ENCODE results near the gene GPR17.

Gene GPR17

DNA sequence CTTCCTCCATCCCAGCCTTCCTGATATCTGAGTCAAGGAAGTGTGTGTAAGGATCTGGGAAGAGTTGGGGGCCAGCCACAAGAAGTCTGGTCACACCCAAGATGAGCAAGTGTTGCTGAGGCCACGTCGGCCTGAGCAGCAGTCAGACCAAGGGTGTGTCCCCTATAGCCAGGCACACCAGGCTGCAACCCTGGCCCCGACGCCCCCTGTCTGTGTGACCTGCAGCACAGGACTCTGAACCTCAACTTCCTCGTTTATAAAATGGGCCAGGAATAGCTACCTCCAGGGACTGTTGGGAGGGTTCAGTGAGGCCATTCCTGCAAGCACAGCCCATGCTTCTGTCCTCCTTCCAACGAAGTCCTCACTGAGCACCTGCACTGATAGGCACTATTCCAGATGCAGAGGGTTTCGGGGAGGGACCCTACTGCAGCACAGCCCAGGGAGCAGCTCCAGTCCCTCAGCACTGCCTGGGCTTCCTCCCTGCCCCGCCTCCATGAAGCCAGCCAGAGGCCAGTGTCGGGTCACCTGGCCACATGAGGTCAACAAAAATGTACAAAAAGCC lies 16.1 kb downstream of the GPR17 start:
- Histone ChIP-seq H3K27ac (peak overlapping the region in 1 of 21 experiments; percentile 81), H3K4me3 (no peak overlapping the region)

DNA sequence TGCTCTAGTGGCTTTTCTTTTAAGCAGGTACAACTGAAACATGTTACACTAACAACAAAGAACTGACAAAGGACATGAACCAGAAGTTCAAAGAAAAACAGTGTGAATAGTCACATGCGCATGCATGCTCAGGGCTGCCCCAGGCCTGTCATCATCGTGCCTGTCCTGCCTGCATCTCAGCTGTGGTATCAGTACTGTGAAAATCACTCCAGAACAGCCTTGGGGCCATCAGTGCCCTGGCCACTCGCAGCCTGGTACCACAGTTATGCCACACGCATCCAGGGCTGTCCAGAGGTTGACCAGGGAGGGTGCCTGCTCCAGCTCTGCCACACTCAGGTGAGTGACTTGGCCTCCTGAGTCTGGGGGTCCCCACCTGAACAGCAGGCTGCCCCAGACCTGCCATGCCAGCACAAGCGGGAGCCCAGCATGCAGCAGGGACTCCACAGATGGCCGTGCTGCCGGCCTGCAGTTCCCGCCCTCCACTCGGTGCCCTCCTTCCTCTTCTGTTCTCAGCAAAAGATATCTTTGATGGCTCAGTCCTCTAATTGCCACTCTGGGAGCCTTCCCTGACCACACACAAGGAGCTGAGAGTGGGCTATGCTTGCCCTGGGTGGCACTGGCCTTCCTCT lies 17.1 kb downstream of the GPR17 start:
- Histone ChIP-seq H3K4me3 (no peak overlapping the region), H3K27ac (peak overlapping the region in 2 of 21 experiments; percentile 65 to 83)

DNA sequence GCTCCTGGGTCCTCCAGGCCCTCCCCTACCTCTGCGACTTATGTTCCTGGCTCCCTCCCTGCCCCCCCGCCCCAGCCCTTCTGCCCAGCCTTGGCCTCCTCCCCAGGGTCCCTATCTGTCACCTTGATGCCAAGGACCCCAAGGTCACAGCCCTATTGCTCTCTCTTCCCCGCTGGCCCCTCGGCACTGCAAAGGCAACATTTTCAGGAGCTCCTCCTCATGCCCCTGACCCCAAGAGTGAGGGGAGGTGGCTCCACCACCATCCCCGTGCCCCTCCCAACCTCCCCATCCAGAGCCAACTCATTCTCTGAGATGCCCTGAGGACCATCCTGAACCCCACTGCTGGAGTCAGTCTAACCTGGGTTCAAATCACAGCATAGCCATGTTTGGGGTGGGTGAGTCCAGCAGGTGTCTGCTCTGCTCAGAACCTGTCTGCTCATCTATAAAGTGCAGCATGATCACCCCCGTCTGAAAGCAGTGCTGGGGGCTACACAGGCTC lies 17.7 kb downstream of the GPR17 start:
- peak overlapping the region in 1 of 7 experiments; percentile 38 for H3K4me3 ChIP-seq
- peak overlapping the region in 6 of 21 experiments; percentile 7 to 83 (median 55) for H3K27ac ChIP-seq

DNA sequence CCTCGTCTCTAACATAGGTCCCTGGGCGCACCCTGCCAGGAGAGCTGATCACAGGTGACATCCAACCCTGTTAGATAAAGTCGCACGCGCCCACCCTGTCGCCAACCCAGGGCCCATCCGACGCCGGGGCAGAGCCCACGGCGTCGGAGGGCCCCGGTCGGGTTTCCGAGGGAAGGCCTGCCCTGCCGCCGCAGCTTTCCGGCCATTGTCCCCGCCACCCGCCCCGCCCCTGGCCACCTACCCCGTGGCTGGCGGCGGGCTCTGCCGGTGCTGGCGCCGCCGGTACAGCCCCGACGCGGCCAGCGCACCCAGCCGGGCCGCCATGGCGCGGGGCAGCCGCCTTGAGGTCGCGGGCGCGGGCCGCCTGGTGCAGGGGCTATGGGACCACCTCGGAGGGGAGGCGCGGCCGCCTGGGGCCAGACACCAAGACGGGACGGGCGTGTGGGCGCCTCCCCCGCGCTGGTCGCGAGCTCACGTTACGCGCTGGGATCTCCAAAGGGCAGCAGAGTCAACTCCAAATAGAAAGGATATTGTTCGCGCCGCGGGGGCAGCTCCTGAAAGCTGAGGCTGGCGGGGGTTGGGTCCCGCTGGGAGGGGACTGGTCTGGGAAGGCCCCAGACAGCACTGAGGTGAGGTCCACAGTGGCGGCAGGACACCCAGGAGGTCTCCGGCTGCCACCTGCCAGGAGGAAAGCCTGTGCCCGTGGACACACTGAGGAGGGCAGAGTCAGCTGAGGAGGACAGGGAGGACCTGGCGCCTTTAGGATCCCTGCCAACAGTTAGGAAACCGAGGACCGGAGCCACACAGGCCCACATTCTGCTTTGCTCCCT lies 18.3 kb downstream of the GPR17 start:
- H3K4me3 ChIP-seq, result peak overlapping the region in 4 of 7 experiments; percentile 11 to 38 (median 14)
- peak overlapping the region in 15 of 21 experiments; percentile 2 to 83 (median 38) for H3K27ac ChIP-seq

DNA sequence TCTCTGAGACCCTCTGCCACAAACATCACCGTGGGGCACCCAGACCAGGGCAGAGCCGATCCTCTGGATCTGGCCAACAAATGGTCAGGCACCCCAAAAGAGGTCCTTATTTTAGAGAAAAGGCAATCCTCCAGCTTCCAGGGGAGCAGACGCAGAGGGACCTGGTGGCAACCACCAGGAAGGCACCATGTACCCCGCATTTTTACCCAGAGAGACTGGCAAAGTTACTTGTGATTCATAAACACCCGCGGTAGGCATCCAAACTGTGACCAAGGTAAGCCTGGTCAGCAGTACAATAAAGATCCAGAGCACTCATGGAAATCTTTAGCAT lies 18.9 kb downstream of the GPR17 start:
- H3K27ac ChIP-seq, result peak overlapping the region in 12 of 21 experiments; percentile 2 to 83 (median 34)

DNA sequence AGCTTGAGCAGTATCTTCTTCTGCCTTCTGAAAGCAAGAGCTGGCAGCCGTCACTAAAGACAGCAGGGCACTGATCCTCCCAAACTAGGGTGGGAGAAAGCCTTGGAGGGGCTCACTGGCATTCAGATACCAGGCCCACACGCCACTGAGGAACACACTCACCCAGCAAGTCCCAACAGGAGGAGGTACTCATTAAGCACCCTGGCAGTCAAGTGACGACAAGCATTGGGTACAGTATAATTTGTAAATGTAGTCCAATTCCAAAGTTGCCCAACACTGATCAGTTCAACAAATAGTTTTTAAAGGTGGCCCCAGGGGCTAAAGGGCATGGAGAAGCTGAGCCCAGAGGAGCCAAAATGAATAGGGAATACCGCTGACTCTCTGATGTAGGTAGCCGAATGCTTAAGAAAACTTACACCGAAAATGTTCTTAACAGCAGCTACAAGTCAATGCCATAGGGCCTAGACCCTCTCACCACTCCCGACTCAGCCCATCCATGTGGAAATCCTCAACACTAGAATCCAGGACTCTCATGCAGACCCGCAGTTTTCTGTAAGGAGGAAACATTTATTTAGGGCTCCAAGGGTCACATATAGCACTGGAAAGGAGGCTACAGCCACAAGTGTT lies 19.4 kb downstream of the GPR17 start:
- peak overlapping the region in 4 of 21 experiments; percentile 2 to 83 (median 55) for H3K27ac ChIP-seq

More for the DNA sequence above, 18.9 kb downstream of the GPR17 start:
- no peak overlapping the region for H3K4me3 ChIP-seq

DNA sequence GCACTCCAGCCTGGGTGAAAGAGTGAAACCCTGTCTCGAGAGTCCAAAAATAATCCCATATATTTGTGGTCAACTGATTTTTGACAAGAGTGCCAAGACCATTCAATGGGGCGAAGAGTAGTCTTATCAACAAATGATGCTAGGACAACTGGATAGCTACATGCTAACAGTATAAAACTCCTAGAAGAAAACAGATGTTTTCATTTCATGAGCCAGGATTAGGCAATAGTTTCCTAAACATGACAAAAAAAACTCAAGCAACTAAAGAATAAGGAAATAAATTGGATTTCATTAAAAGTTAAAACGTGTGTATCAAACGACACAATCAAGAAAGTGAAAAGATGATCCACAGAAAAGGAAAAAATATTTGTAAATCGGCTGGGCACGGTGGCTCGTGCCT lies 23.1 kb downstream of the GPR17 start:
- H3K27ac ChIP-seq, result no peak overlapping the region
- no peak overlapping the region for H3K4me3 ChIP-seq

More for the DNA sequence above, 19.4 kb downstream of the GPR17 start:
- no peak overlapping the region for H3K4me3 ChIP-seq

DNA sequence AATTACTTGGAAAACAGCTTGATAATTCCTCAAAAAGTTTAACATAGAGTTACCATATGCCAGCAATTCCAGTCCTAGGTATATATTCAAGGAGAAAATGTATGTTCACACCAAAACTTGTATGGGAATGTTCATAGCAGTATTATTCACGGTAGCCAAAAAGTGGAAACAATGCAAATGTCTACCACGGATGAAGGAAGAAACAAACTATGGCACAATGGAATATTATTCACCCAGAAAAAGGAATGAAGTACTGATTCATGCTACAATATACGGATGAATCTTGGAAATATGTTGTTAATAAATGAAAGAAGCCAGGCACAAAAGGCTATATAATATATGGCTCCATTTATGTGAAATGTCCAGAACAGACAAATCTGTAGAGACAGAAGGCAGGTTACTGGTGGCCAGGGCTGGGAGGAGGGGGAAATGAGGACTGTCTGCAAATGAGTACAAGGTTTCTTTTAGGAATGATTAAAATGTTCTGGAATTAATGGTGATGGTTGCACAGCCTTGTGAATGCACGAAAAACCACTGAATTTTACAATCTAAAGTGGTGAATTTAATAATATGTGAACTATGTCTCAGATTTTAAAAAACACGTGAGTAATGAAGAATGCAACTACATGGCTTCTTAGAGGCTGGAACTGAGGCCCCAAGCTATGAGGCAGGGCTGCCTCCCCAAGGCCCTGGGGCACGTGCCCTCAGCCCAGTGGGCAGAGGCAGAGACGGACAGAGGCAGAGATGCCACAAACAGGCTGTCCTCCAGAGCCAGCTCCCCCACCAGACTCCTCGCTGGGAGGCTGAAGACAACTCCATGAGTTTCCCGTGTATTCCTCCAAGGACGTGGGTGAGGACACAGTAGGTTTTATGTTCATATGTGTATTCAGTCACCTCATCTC lies 24.4 kb downstream of the GPR17 start:
- H3K27ac ChIP-seq, result no peak overlapping the region
- no peak overlapping the region for H3K4me3 ChIP-seq

DNA sequence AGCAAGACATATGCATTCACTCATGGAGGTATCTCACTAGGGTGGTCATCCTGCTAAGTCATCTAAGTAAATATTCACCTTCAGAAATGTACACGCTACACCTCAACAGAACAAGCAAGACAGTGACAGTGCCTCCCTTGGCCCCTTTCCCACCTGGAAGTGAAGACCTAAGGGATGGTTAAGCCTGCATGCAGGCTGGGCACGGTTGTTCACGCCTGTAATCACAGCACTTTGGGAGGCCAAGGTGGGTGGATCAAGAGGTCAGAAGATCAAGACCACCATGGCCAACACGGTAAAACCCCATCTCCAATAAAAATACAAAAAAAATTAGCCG lies 25.0 kb downstream of the GPR17 start:
- H3K4me3 ChIP-seq, result no peak overlapping the region
- H3K27ac ChIP-seq, result no peak overlapping the region

DNA sequence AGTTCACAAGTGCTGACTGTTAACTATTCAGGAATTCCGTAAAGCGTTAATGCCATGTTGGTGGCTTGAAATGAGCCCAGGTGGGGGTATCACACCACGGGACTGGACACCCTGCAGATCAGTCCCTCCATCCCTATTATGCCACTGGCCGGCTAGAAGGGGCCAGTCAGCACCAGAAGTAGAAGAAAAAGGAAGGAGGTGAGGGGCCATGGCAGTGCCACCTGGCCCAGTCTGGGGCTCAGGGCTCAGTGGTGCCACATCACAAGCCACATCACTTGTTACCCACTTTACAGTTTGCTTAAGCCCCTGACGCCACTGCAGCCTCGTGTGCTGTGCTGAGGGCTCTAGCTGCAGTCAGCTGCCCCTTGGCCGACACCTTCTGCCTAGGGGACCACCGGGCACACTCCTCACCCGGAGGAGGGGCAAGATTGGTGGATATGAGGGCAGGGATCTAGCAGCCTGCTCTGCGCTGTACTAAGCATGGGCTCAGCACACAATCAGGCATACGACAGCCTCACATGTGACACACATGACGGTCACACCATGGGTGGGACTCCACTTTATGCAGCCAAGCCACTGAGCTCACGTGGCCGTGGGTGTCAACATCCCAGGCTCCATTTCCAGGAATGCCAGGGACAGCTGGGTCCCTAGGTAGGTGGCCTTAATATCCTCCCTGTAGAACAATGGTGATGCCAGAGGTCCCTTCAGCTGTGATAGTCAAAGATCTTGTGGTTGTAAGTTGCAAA lies 25.8 kb downstream of the GPR17 start:
- Histone ChIP-seq H3K4me3 (no peak overlapping the region), H3K27ac (peak overlapping the region in 5 of 21 experiments; percentile 11 to 87 (median 60))

DNA sequence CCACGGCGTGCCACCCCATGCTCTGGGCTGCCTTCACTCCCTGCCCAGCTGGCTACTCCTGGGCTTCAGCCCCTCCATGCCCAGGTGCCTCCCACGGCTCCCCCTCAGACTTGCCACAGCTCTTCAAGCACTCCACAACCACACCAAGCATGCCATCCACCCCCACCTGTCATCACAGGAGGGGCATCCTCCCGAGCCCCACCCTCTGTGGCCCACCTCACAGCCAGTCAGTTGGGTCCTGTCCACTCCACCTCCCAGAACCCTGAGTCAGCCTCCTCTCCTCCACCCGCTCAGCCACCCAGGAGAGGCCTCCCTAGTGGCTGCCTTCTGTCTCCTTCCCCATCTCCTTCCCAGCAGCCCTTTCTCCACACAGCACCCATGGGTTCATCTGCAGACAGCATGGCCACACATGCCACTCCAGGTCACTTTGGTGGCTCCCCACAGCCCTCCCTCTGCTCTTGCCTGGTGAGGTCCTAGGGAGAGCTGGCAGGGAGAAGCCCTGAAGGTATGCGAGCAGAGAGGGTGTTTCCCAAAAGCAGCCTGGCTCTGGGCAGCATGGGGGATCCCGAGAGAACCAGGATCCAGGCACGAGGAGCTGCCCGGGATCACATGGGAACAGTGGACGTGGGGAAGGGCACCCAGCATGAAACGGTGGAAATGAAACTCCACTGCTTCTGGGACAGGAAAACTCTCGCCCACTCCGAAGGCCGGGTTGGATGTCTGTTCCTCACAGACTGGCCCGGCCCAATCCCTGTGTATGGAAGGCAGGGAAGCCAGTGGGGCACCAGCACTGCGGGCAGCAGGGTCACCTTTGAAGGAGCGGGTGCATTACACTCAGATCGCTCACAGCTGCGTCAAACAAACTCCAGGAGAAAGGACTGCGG lies 26.6 kb downstream of the GPR17 start:
- Histone ChIP-seq H3K27ac (peak overlapping the region in 9 of 21 experiments; percentile 23 to 87 (median 71)), H3K4me3 (peak overlapping the region in 2 of 7 experiments; percentile 44 to 54)

DNA sequence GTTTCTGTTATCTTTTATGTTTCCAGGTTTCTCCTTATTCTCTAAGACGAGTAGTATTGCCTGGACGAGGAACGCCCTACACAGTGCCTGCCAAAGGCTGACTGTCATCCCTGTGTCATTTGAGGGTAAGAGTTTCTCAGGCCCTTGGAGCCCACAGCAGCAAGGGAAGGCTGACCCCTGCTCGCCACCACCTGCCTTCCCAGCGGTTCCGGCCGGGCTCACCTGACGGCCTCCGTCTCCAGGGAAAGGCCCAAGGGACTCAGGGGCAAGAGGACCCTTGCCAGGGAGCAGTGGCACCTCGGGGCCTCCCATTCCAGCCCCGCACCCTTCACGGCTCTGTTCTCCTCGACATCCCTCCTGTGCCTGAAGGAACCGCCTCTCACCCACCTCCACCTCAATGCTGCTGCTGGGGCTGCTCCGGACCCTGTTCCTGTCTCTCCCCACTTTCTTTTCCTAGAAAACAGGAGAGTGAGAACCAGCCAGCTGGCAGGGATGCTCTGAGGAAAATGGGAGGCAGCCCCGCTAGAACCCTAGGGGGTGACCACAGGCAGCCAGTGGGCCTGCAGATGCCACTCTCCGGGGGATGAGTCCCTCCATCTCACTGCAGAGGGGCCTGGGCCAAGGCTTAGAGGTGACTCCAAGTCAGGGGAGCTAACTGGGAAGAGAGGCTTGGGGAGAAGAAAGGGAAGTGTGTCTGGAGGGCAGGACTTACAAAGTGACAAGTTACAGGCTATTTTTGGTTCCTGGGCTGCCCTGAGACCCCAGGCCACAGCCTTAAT lies 27.5 kb downstream of the GPR17 start:
- H3K27ac ChIP-seq, result peak overlapping the region in 17 of 21 experiments; percentile 0 to 87 (median 70)

DNA sequence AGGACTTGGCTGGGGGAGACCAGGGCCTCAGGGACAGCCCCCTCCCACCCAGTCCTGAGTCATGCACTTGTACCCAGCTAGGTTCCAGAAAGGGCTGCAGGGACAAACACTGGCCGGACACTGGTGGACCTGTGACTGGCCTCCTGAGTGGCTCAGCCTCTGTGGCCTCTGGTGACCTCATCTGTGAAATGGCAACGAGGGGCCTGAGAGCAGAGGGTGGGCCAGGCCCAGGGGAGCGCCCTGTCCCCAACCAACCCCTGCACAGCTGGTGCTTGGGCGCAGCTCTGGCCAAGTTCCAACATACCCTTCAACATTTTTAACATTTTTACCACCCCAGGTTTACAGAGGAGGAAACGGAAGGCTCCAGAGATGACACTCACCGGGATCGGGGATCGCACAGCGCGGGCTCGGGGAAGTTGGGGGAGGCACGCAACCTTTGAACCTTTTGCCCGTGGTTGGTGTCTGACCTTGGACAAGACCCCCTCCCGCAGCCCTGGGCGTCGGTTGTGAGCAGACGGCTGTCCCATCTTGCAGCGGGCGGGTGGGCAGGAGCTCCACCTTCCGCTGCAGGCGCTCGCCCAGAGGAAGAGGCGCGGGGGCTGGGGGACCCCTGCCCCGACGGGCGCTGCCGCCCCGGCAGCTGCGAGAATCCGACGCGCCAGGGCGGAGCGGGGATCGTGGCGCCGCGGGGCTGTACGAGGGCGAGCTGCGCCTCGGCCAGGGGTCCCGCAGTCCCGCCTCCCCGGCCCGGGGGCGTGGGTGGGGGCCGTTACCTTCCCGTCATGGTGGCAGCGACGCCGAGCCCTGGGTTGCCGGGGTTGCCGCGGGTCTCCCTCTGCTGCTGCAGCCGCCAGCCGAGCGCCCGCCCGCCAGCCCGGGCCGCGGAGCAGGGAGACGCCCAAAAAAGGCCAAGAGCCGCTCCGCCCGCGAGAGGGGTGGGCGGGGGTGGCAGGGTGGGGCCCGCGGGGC lies 28.6 kb downstream of the GPR17 start:
- H3K27ac ChIP-seq, result peak overlapping the region in 20 of 21 experiments; percentile 12 to 87 (median 69)

More for the DNA sequence above, 27.5 kb downstream of the GPR17 start:
- peak overlapping the region in 6 of 7 experiments; percentile 1 to 54 (median 30) for H3K4me3 ChIP-seq

DNA sequence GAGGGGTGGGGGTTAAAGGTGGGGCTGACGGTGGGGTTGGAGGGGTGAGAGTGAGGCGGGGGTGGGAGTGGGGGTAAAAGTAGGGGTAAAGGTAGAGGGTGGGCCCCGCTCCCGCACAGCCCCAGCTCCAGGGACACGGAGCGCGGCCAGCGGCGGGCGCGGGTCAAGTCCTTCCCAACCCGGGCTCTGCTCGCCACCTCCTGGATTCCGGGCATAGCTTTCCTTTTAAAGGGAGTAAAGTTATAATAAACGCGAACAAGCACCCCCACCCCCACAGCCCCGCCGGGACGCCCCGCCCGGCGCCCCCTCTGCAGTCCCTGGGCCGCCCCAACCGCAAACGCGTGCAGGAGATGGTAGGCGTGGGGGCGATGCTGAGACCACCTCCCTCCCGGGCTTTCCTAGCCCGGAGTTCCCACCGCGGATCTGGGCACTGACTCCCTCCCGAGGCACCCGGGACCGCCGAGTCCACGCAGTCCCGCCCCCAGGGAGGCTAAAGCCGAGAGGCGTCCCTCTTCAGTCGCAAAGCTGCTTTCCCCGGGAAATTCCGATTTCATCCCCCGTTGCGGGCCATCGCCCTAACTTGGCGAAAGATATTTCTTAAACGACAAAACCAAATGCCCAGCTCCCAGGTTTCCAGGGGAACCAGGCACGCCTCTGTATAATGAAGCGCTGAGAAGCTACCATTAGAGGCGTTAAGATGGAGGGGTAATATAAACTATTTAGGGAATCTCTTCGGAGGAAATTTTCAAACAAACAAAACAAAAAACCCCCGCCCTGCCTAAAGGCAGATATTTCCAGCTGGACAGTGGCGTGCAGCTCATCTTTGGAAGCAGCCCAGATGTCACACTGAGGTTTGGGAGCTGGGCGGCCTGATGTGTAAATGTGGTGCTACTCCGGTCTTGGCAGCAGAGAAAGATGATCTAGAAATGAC lies 29.6 kb downstream of the GPR17 start, which contains the start of gene LIMS2:
TSS of gene LIMS2 (minus strand) at position 200 of the 931 bp plus-strand sequence. CDS start 506 bp downstream, outside the sequence.
- H3K27ac ChIP-seq, result peak within 1 kb of the TSS in 20 of 21 experiments; percentile 12 to 87 (median 69)
- H3K4me3 ChIP-seq, result peak within 1 kb of the TSS; percentile 19 to 54 (median 42)

More for the DNA sequence above, 28.6 kb downstream of the GPR17 start:
- H3K4me3 ChIP-seq, result peak overlapping the region; percentile 19 to 54 (median 42)

All from skin epidermis (tissue), 12 donors.